HCT116 (cell line): ENCODE measurements around the gene FIBCD1. TPM values are rescaled to one million over a fixed set of nuclear protein-coding genes. Genes with fewer than 3 reads are reported as not detected.

Source experiments
- ATAC-seq: fragments of 200-7000 bp; cut with Tn5 transposase; 2 replicates; pipeline ENCODE4 v1.9.1; 2020; ENCODE audit warnings: mild to moderate bottlenecking, moderate library complexity
- BruUV-seq: library from RNA; stranded (reverse); fragments of 400-500 nt; replicated peaks from 2 replicates; lab custom pipeline; 2021; lab: Mats Ljungman, UMichigan
- CTCF ChIA-PET: fragments of 300-600 bp; sonication (Branson Sonifier 250); formaldehyde crosslinking; loops from one replicate; lab custom pipeline; 2021; ENCODE audit warnings: antibody characterized with exemption; lab: Charles Lee
- POLR2A ChIA-PET: fragments of 300-600, 350-600 bp; sonication (Branson Sonifier 250); formaldehyde crosslinking; loops from one replicate; lab custom pipeline; 2021; ENCODE audit warnings: antibody characterized with exemption; lab: Charles Lee
- RAD21 ChIA-PET, 2 experiments: fragments of 300-600 bp; sonication (Branson Sonifier 250); formaldehyde crosslinking; loops; one replicate each; lab custom pipeline; 2023; ENCODE audit warnings: low total read pairs in 2 of 2; ENCODE audit not compliant: uncharacterized antibody in 2 of 2, unreplicated experiment in 2 of 2, low non-redundant PET in 1 of 2; lab: Charles Lee
- DNase-seq: peaks from one replicate; pipeline ENCODE4 v3.0.0-alpha.2; 2010; ENCODE audit warnings: low read depth, low spot score
- H2AFZ ChIP-seq: fragments of 200-600 bp; shearing (Covaris generic), sonication (generic); 2 replicates; pipeline ENCODE4 v1.6.1; 2017; ENCODE audit warnings: low read depth, mixed run types, mixed read lengths, antibody characterized with exemption, low read length; ENCODE audit not compliant: poor library complexity, severe bottlenecking
- H3K27ac ChIP-seq: 2 replicates; pipeline ENCODE4 v1.5.1; 2012; ENCODE audit warnings: low read depth, low read length
- H3K27me3 ChIP-seq: fragments of 200-600 bp; sonication (generic); 2 replicates; pipeline ENCODE4 v1.6.1; 2016; ENCODE audit warnings: mixed run types, low read length, mixed read lengths; ENCODE audit not compliant: insufficient read depth
- H3K36me3 ChIP-seq, 2 experiments: fragments of 200-500 bp in 1 of 2; fragments of 200-600 bp in 1 of 2; sonication (Bioruptor generic) in 1 of 2; sonication (generic) in 1 of 2; 2 replicates each; pipeline versions ENCODE4 v1.5.1 to v1.6.1; 2014 to 2016; ENCODE audit warnings: low read length in 2 of 2, inconsistent platforms in 1 of 2, mixed read lengths in 1 of 2, mixed run types in 1 of 2; ENCODE audit not compliant: insufficient read depth in 2 of 2, control insufficient read depth in 1 of 2
- H3K4me1 ChIP-seq, 2 experiments: fragments of 200-600 bp in 1 of 2; sonication (generic) in 1 of 2; 2 replicates each; pipeline versions ENCODE4 v1.5.1 to v1.6.1; 2012 to 2017; ENCODE audit warnings: low read length in 2 of 2, inconsistent platforms in 1 of 2, mild to moderate bottlenecking in 1 of 2, mixed read lengths in 1 of 2, mixed run types in 1 of 2, moderate library complexity in 1 of 2; ENCODE audit not compliant: insufficient read depth in 2 of 2, control insufficient read depth in 1 of 2
- H3K4me2 ChIP-seq: fragments of 200-600 bp; sonication (generic); 2 replicates; pipeline ENCODE4 v1.6.1; 2017; ENCODE audit warnings: mixed run types, low read length, mixed read lengths
- H3K4me3 ChIP-seq, 2 experiments: fragments of 200-600 bp in 1 of 2; sonication (generic) in 1 of 2; replicated peaks in 1 of 2; 2 replicates each; pipeline ENCODE4 v1.5.1; 2011 to 2016; ENCODE audit warnings: low read length in 2 of 2, control low read depth in 1 of 2, low read depth in 1 of 2, mild to moderate bottlenecking in 1 of 2, mixed read lengths in 1 of 2, mixed run types in 1 of 2
- H3K79me2 ChIP-seq: fragments of 200-600 bp; sonication (generic); 2 replicates; pipeline ENCODE4 v1.6.1; 2017; ENCODE audit warnings: mild to moderate bottlenecking, mixed run types, low read length, moderate library complexity, mixed read lengths; ENCODE audit not compliant: insufficient read depth
- H3K9ac ChIP-seq: fragments of 200-600 bp; sonication (generic); 2 replicates; pipeline ENCODE4 v1.6.1; 2016; ENCODE audit warnings: low read length, mixed read lengths
- H3K9me2 ChIP-seq: fragments of 200-600 bp; sonication (generic), shearing (Covaris generic); 2 replicates; pipeline ENCODE4 v1.6.1; 2017; ENCODE audit warnings: mixed run types, mild to moderate bottlenecking, moderate library complexity; ENCODE audit not compliant: insufficient read depth
- H3K9me3 ChIP-seq, 2 experiments: fragments of 200-500 bp in 1 of 2; fragments of 200-600 bp in 1 of 2; sonication (Bioruptor generic) in 1 of 2; sonication (generic) in 1 of 2; 2 replicates each; pipeline ENCODE4 v1.6.1; 2014 to 2017; ENCODE audit warnings: low read length in 2 of 2, mixed read lengths in 2 of 2, inconsistent platforms in 1 of 2, low read depth in 1 of 2, mild to moderate bottlenecking in 1 of 2, mixed run types in 1 of 2, moderate library complexity in 1 of 2; ENCODE audit not compliant: control insufficient read depth in 1 of 2, insufficient read depth in 1 of 2
- H4K20me1 ChIP-seq: fragments of 200-600 bp; sonication (generic), shearing (Covaris generic); 2 replicates; pipeline ENCODE4 v1.6.1; 2017; ENCODE audit warnings: mixed run types, mild to moderate bottlenecking, moderate library complexity; ENCODE audit not compliant: insufficient read depth
- CBX3 ChIP-seq: IDR thresholded peaks from 2 replicates; pipeline ENCODE4 v1.6.1; 2012; ENCODE audit warnings: low read depth
- CEBPB ChIP-seq: IDR thresholded peaks from 2 replicates; pipeline ENCODE4 v1.6.1; 2012; ENCODE audit warnings: low read depth
- EGR1 ChIP-seq: IDR thresholded peaks from 2 replicates; pipeline ENCODE4 v1.6.1; 2012; ENCODE audit warnings: low read depth
- ELF1 ChIP-seq: IDR thresholded peaks from 2 replicates; pipeline ENCODE4 v1.6.1; 2012; ENCODE audit warnings: low read depth, borderline replicate concordance
- EZH2 ChIP-seq: fragments of 200-600 bp; sonication (generic); IDR thresholded peaks from 2 replicates; pipeline ENCODE4 v1.6.1; 2017; ENCODE audit warnings: antibody characterized with exemption, mixed run types
- EZH2phosphoT487 ChIP-seq: fragments of 200-600 bp; IDR thresholded peaks from 2 replicates; pipeline ENCODE4 v1.6.1; 2018; ENCODE audit warnings: antibody characterized with exemption, borderline replicate concordance
- FOSL1 ChIP-seq: IDR thresholded peaks from 2 replicates; pipeline ENCODE4 v1.6.1; 2012; ENCODE audit warnings: low read depth
- JUND ChIP-seq: IDR thresholded peaks from 2 replicates; pipeline ENCODE4 v1.6.1; 2012
- MAX ChIP-seq: IDR thresholded peaks from 2 replicates; pipeline ENCODE4 v1.6.1; 2012
- POLR2A ChIP-seq: IDR thresholded peaks from 2 replicates; pipeline ENCODE4 v1.7.0; 2011; ENCODE audit warnings: borderline replicate concordance; ENCODE audit not compliant: insufficient read depth, insufficient read length; ENCODE audit errors: extremely low read depth
- POLR2AphosphoS5 ChIP-seq: IDR thresholded peaks from 2 replicates; pipeline ENCODE4 v1.6.1; 2011; ENCODE audit warnings: mild to moderate bottlenecking, low read depth, low read length, moderate library complexity
- RAD21 ChIP-seq: IDR thresholded peaks from 2 replicates; pipeline ENCODE4 v1.6.1; 2012; ENCODE audit warnings: low read depth, mild to moderate bottlenecking
- REST ChIP-seq: IDR thresholded peaks from 2 replicates; pipeline ENCODE4 v1.6.1; 2012; ENCODE audit warnings: low read depth
- SIN3A ChIP-seq: IDR thresholded peaks from 2 replicates; pipeline ENCODE4 v1.6.1; 2012; ENCODE audit warnings: low read depth
- SP1 ChIP-seq: IDR thresholded peaks from 2 replicates; pipeline ENCODE4 v1.6.1; 2012; ENCODE audit warnings: low read depth
- YY1 ChIP-seq: IDR thresholded peaks from 2 replicates; pipeline ENCODE4 v1.6.1; 2011; ENCODE audit warnings: low read length, low read depth, moderate library complexity, mild to moderate bottlenecking; ENCODE audit not compliant: insufficient replicate concordance; ENCODE audit errors: extremely low read depth
- ZBTB33 ChIP-seq: IDR thresholded peaks from 2 replicates; pipeline ENCODE4 v1.6.1; 2011; ENCODE audit warnings: mild to moderate bottlenecking, low read length, moderate library complexity; ENCODE audit not compliant: insufficient replicate concordance; ENCODE audit errors: extremely low read depth
- ZNF274 ChIP-seq: fragments of 200-500 bp; sonication (Bioruptor generic); IDR thresholded peaks from 2 replicates; pipeline ENCODE4 v1.6.1; 2014; ENCODE audit warnings: mild to moderate bottlenecking, low read depth, low read length, inconsistent platforms
- intact Hi-C: fragments of 100-400 bp; cut with micrococcal nuclease; formaldehyde crosslinking; loops from 2 replicates; pipeline ENCODE4 v1.10.0; 2022
- total RNA-seq: library from RNA; stranded (reverse); gene quantifications from one replicate; pipeline ENCODE4 v1.2.1, GENCODE V29; 2021; ENCODE audit not compliant: unreplicated experiment
- TF ChIP-seq, protein P1 (sequence below), 3 experiments: fragments of 200-600 bp in 1 of 3; sonication (generic) in 1 of 3; IDR thresholded peaks in 2 of 3; conservative IDR thresholded peaks in 1 of 3; 2 replicates each; pipeline ENCODE4 v1.5.1; 2012 to 2017; ENCODE audit warnings: low read depth in 2 of 3, low read length in 2 of 3, antibody characterized with exemption in 1 of 3, borderline replicate concordance in 1 of 3, control low read depth in 1 of 3, mild to moderate bottlenecking in 1 of 3, mixed read lengths in 1 of 3, mixed run types in 1 of 3, moderate library complexity in 1 of 3; ENCODE audit not compliant: insufficient read depth in 1 of 3
- TF ChIP-seq, protein P2 (sequence below): IDR thresholded peaks from 2 replicates; pipeline ENCODE4 v1.6.1; 2012

The FIBCD1 gene
- total RNA-seq, 1 experiment from 2014 or later: 26.1 TPM

GRCh38 chr9:130895038-130895437 is 44.0 kb downstream of the FIBCD1 start:
- no peak overlapping the region for H2AFZ ChIP-seq
- no peak overlapping the region for H3K9ac ChIP-seq
- H3K9me2 ChIP-seq: no peaks in the 10 kb centered on the region
- ATAC-seq (no peak), DNase-seq (no peak)
- ChIA-PET POLR2A (no interaction called here), CTCF (interaction anchor here (1.3 to 2.9 kb wide), 3 partner anchors 28 to 152 kb away, joined by 4 to 21 read pairs (median 4); no protein-coding TSS in a partner anchor), RAD21 (interaction anchor here in 1 of 2 experiments (1.5 kb wide), 1 partner anchor 33 kb away, joined by 4 read pairs; no protein-coding TSS in a partner anchor)
- no peak overlapping the region for H3K4me2 ChIP-seq
- intact Hi-C loops: no loop called here
- H3K27ac ChIP-seq: no peak overlapping the region
- H3K79me2 ChIP-seq: no peaks in the 10 kb centered on the region
- H3K4me3 ChIP-seq: no peak overlapping the region
- no peaks in the 10 kb centered on the region for H3K27me3 ChIP-seq
- no peaks in the 10 kb centered on the region for H4K20me1 ChIP-seq
- H3K36me3 ChIP-seq: no peaks in the 10 kb centered on the region
- no peaks in the 10 kb centered on the region for H3K4me1 ChIP-seq
- BruUV-seq: no TSS peak
- no peaks in the 10 kb centered on the region for H3K9me3 ChIP-seq
- no peak for TF ChIP-seq EZH2
- no peak for TF ChIP-seq POLR2AphosphoS5
- no peak for TF ChIP-seq EZH2phosphoT487
- TF ChIP-seq CBX3: no peak
- no peak for TF ChIP-seq ZNF274
- no peak for TF ChIP-seq MAX
- TF ChIP-seq RAD21: no peak
- no peak for TF ChIP-seq EGR1
- no peak for TF ChIP-seq YY1
- TF ChIP-seq SP1: no peak
- TF ChIP-seq, protein P1, sequence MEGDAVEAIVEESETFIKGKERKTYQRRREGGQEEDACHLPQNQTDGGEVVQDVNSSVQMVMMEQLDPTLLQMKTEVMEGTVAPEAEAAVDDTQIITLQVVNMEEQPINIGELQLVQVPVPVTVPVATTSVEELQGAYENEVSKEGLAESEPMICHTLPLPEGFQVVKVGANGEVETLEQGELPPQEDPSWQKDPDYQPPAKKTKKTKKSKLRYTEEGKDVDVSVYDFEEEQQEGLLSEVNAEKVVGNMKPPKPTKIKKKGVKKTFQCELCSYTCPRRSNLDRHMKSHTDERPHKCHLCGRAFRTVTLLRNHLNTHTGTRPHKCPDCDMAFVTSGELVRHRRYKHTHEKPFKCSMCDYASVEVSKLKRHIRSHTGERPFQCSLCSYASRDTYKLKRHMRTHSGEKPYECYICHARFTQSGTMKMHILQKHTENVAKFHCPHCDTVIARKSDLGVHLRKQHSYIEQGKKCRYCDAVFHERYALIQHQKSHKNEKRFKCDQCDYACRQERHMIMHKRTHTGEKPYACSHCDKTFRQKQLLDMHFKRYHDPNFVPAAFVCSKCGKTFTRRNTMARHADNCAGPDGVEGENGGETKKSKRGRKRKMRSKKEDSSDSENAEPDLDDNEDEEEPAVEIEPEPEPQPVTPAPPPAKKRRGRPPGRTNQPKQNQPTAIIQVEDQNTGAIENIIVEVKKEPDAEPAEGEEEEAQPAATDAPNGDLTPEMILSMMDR (IDR thresholded peaks at IDR 0.05 in 2 of 3, conservative IDR thresholded peaks at IDR 0.05 in 1 of 3; ENCODE audit: borderline replicate concordance in 1 of 3, insufficient read depth in 1 of 3, low read depth in 2 of 3, low read length in 2 of 3): no peak
- no peak for TF ChIP-seq JUND
- no peak for TF ChIP-seq CEBPB
- TF ChIP-seq REST: no peak
- no peak for TF ChIP-seq FOSL1
- TF ChIP-seq SIN3A: no peak
- TF ChIP-seq, protein P2, sequence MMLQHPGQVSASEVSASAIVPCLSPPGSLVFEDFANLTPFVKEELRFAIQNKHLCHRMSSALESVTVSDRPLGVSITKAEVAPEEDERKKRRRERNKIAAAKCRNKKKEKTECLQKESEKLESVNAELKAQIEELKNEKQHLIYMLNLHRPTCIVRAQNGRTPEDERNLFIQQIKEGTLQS: no peak
- no peak for TF ChIP-seq POLR2A
- TF ChIP-seq ELF1: no peak
- TF ChIP-seq ZBTB33: no peak
